CD4-positive, alpha-beta T cell (primary cell): ENCODE measurements around the gene ZNF454. TPM values are rescaled to one million over a fixed set of nuclear protein-coding genes. Genes with fewer than 3 reads are reported as not detected.

ENCODE experiments used
- ATAC-seq: fragments of 200-7000 bp; cut with Tn5 transposase; one replicate; pipeline ENCODE4 v1.10.0; 2022; ENCODE audit warnings: mild to moderate bottlenecking; ENCODE audit not compliant: poor library complexity
- CTCF ChIA-PET: fragments of 350-600 bp; sonication (Branson Sonifier 250); formaldehyde crosslinking; loops from one replicate; lab custom pipeline; 2021; ENCODE audit warnings: antibody characterized with exemption, inconsistent platforms; lab: Charles Lee
- POLR2A ChIA-PET: fragments of 350-600 bp; sonication (Branson Sonifier 250); formaldehyde crosslinking; loops from one replicate; lab custom pipeline; 2021; ENCODE audit warnings: antibody characterized with exemption, inconsistent platforms; lab: Charles Lee
- DNase-seq, 14 experiments: peaks; one replicate each; pipeline ENCODE4 v3.0.0-alpha.2; 2013 to 2020; ENCODE audit warnings: mixed read lengths in 2 of 14
- H3K27ac ChIP-seq, 2 donors: one replicate each; pipeline versions ENCODE4 v1.5.1 to v1.7.0; 2013; ENCODE audit warnings: low read length in 2 of 2, low read depth in 1 of 2, mild to moderate bottlenecking in 1 of 2
- H3K27me3 ChIP-seq, 2 experiments: 1 replicate in 1 of 2; 2 replicates in 1 of 2; pipeline versions ENCODE4 v1.6.1 to v1.7.0; 2013; ENCODE audit warnings: low read length in 2 of 2, control low read depth in 1 of 2, mild to moderate bottlenecking in 1 of 2, moderate library complexity in 1 of 2; ENCODE audit not compliant: insufficient read depth in 2 of 2, control insufficient read depth in 1 of 2
- H3K36me3 ChIP-seq: one replicate; pipeline ENCODE4 v1.6.1; 2013; ENCODE audit warnings: low read length, control low read depth; ENCODE audit not compliant: insufficient read depth
- H3K4me1 ChIP-seq: one replicate; pipeline ENCODE4 v1.6.1; 2013; ENCODE audit warnings: low read length, control low read depth; ENCODE audit not compliant: insufficient read depth
- H3K4me3 ChIP-seq: one replicate; pipeline ENCODE4 v1.5.1; 2013; ENCODE audit warnings: mild to moderate bottlenecking, low read length, moderate library complexity
- H3K9me3 ChIP-seq, 2 experiments: 1 replicate in 1 of 2; 2 replicates in 1 of 2; pipeline versions ENCODE4 v1.6.1 to v1.7.0; 2013; ENCODE audit warnings: low read length in 2 of 2, mild to moderate bottlenecking in 2 of 2, control low read depth in 1 of 2, moderate library complexity in 1 of 2; ENCODE audit not compliant: control insufficient read depth in 1 of 2, insufficient read depth in 1 of 2
- H3K27ac Mint-ChIP-seq: one replicate; pipeline ENCODE4 v1.8.0; 2020; ENCODE audit warnings: mixed read lengths
- H3K27me3 Mint-ChIP-seq: one replicate; pipeline ENCODE4 v1.8.0; 2021; ENCODE audit warnings: mixed read lengths
- H3K36me3 Mint-ChIP-seq: one replicate; pipeline ENCODE4 v1.8.0; 2021; ENCODE audit warnings: low read depth, mixed read lengths
- H3K4me1 Mint-ChIP-seq: one replicate; pipeline ENCODE4 v1.8.0; 2021; ENCODE audit warnings: low read depth, mixed read lengths
- H3K4me3 Mint-ChIP-seq: one replicate; pipeline ENCODE4 v1.8.0; 2020; ENCODE audit warnings: mild to moderate bottlenecking, mixed read lengths
- H3K9me3 Mint-ChIP-seq: one replicate; pipeline ENCODE4 v1.8.0; 2020; ENCODE audit warnings: mixed read lengths
- CTCF ChIP-seq: fragments of 200-600 bp; IDR thresholded peaks from one replicate; pipeline ENCODE4 v1.8.0; 2022; ENCODE audit warnings: antibody characterized with exemption, mild to moderate bottlenecking
- intact Hi-C, 2 experiments: fragments of 100-400 bp; cut with DNase I in 1 of 2; cut with micrococcal nuclease in 1 of 2; formaldehyde crosslinking; loops; one replicate each; pipeline versions ENCODE4 v1.15.1 to v1.9.0; 2023 to 2025; cut with DNase I, micrococcal nuclease
- total RNA-seq, 174 experiments: library from RNA in 2 of 174; stranded (reverse) in 2 of 174; gene quantifications; one replicate each; pipeline ENCODE4 v1.2.3 and lab custom pipeline; 2021 to 2026

The ZNF454 gene
- total RNA-seq, 2 experiments from 2014 or later = not detected

GRCh38 chr5:178991190-178992145 is 50.5 kb downstream of the ZNF454 start:
- ChIA-PET CTCF (no interaction called here), POLR2A (no interaction called here)
- no peak for ATAC-seq
- no peaks in the 10 kb centered on the region for H3K36me3 Mint-ChIP-seq
- Histone ChIP-seq H3K9me3 (peaks cover 8 to 82% of the 10 kb centered on the region in 2 experiments), H3K27me3 (peaks cover 20% of the 10 kb centered on the region in 2 experiments), H3K4me3 (no peak overlapping the region), H3K36me3 (no peaks in the 10 kb centered on the region), H3K27ac (no peak overlapping the region), H3K4me1 (no peaks in the 10 kb centered on the region)
- H3K9me3 Mint-ChIP-seq = peaks cover 3% of the 10 kb centered on the region
- no peaks in the 10 kb centered on the region for H3K4me1 Mint-ChIP-seq
- no peak for DNase-seq
- intact Hi-C loops = no loop called here
- H3K4me3 Mint-ChIP-seq = no peak overlapping the region
- no peak for TF ChIP-seq CTCF
- peaks cover 37% of the 10 kb centered on the region for H3K27me3 Mint-ChIP-seq
- no peak overlapping the region for H3K27ac Mint-ChIP-seq

DNA sequence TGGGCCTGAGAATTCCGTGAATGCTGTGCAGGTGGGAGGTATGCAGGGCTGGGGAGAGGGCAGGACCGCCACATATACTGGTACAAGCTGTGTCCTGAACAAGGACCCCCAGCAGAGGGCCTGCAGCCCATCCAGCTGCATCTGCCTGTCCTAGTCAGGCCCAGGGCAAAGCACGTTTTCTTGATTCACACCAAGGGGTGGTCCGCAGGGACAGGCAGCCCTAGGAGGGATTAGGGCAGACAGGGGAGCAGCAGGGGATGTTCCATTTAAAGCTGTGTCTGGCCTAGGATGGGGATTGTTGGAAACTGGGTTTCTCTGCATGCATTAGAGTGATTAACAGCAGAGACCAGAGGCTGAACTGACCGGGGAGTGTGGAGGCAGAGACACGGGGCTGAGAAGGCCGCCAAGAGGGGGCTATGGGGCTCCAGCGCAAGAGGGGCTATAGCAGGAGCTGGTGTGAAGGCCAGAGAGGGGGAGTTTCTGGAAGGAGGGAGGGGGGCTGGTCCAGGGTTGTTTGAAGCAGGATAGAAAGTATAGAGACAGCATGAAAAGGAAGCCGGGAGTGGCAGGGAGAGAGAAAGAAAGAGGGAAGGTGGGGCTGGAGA is 51.4 kb downstream of the ZNF454 start:
- no peaks in the 10 kb centered on the region for H3K4me1 Mint-ChIP-seq
- Histone ChIP-seq H3K4me3 (no peak overlapping the region), H3K27ac (no peak overlapping the region), H3K4me1 (no peaks in the 10 kb centered on the region), H3K27me3 (peaks cover 20% of the 10 kb centered on the region in 2 experiments), H3K36me3 (no peaks in the 10 kb centered on the region), H3K9me3 (peaks cover 8 to 81% of the 10 kb centered on the region in 2 experiments)
- no peaks in the 10 kb centered on the region for H3K36me3 Mint-ChIP-seq
- peaks cover 3% of the 10 kb centered on the region for H3K9me3 Mint-ChIP-seq
- no peak for ATAC-seq
- CTCF ChIA-PET = no interaction called here
- POLR2A ChIA-PET = no interaction called here
- intact Hi-C loops = no loop called here
- no peak for DNase-seq
- H3K27me3 Mint-ChIP-seq = peaks cover 43% of the 10 kb centered on the region
- H3K27ac Mint-ChIP-seq = no peak overlapping the region
- TF ChIP-seq CTCF = no peak
- H3K4me3 Mint-ChIP-seq = no peak overlapping the region

GRCh38 chr5:178993236-178993765 is 52.3 kb downstream of the ZNF454 start:
- Histone ChIP-seq H3K4me1 (no peaks in the 10 kb centered on the region), H3K27ac (no peak overlapping the region), H3K9me3 (peaks cover 8 to 76% of the 10 kb centered on the region in 2 experiments), H3K36me3 (no peaks in the 10 kb centered on the region), H3K4me3 (no peak overlapping the region), H3K27me3 (peaks cover 20% of the 10 kb centered on the region in 2 experiments)
- no peak overlapping the region for H3K27ac Mint-ChIP-seq
- POLR2A ChIA-PET = no interaction called here
- CTCF ChIA-PET = no interaction called here
- DNase-seq = no peak
- H3K4me3 Mint-ChIP-seq = no peak overlapping the region
- H3K4me1 Mint-ChIP-seq = no peaks in the 10 kb centered on the region
- intact Hi-C loops = no loop called here
- ATAC-seq = no peak
- H3K27me3 Mint-ChIP-seq = peaks cover 43% of the 10 kb centered on the region
- no peaks in the 10 kb centered on the region for H3K36me3 Mint-ChIP-seq
- H3K9me3 Mint-ChIP-seq = no peaks in the 10 kb centered on the region
- TF ChIP-seq CTCF = no peak
